Gastroesophageal sphincter (tissue), 3 donors: Measurements from ENCODE around the gene AP2B1.

Experiments
- CTCF ChIP-seq, 4 experiments: fragments of 200-600 bp in 2 of 4; fragments of 450-650 bp in 2 of 4; sonication (generic) in 1 of 4; IDR thresholded peaks; one replicate each; pipeline ENCODE4 v1.5.1; 2017 to 2019; ENCODE audit warnings: antibody characterized with exemption in 4 of 4, mild to moderate bottlenecking in 2 of 4, moderate library complexity in 2 of 4
- EP300 ChIP-seq: sonication (generic); formaldehyde crosslinking; IDR thresholded peaks from one replicate; pipeline ENCODE4 v1.6.1; 2017; ENCODE audit warnings: antibody characterized with exemption, mild to moderate bottlenecking
- POLR2A ChIP-seq, 2 donors: fragments of 450-650 bp; IDR thresholded peaks; one replicate each; pipeline ENCODE4 v1.6.1; 2017; ENCODE audit warnings: antibody characterized with exemption in 2 of 2, mild to moderate bottlenecking in 2 of 2, moderate library complexity in 1 of 2
- POLR2AphosphoS5 ChIP-seq: sonication (generic); formaldehyde crosslinking; IDR thresholded peaks from one replicate; pipeline ENCODE4 v1.6.1; 2017; ENCODE audit warnings: antibody characterized with exemption

DNA sequence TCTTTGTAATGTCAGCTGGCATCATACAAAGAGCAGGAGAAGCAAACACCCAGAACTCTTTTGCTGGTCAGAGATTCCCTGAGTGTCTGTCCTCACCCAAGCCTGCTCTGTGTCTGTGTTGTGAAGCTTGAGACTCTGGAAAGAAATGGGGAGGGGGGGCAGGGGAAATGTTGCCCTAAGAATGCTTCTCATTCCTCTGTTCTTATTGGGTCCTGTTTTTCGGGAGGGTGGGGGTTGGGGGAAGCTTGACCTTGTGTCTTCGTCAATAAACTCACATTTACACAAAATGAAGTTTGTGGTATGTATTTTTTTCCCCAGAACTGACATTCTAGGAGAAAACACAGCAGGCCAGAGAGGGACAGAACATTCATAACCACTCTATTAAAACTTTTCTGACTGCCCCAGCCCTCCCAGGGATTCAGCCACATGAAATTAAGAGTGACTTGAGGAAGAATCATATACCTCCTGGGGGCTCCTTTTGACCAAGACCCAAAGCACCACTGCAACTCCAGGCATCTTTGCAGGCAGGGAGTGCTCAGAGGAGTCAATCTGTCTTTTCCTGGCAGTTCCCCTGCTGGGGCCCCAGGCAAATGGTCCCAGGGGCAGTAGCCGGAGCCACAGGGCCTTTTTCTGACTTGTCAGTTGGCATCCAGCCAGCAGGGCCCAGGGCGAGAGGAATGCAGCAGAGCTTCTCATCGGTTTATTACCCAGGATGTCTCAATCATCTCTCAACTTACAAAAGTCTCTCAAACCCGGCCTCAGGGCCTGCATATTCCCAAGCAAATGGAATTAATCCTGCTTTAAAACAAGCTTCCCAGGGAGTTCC is 139.2 kb downstream of the AP2B1 start:
- TF ChIP-seq CTCF (IDR thresholded peaks at IDR 0.05) (no peak), EP300 (no peak), POLR2A (IDR thresholded peaks at IDR 0.05) (no peak), POLR2AphosphoS5 (no peak)
